Measurements from ENCODE around the gene PTH2R.

GRCh38 chr2:208491641-208492040, 85.0 kb downstream of the PTH2R start:
- no peak for TF ChIP-seq CTCF (conservative IDR thresholded peaks at IDR 0.05; ENCODE audit: low read depth, low read length)
- TF ChIP-seq EZH2 (IDR thresholded peaks at IDR 0.05; ENCODE audit: low read length, unreplicated experiment): no peak
